IMR-90 (cell line): ENCODE measurements around the gene ACVR1B. TPM values are rescaled to one million over a fixed set of nuclear protein-coding genes. Genes with fewer than 3 reads are reported as not detected.

Source experiments
- ATAC-seq: fragments of 200-7000 bp; cut with Tn5 transposase; 2 replicates; pipeline ENCODE4 v1.9.1; 2020; ENCODE audit warnings: low read depth, mild to moderate bottlenecking, moderate library complexity
- BruUV-seq: library from RNA; stranded (reverse); fragments of 400-500 nt; replicated peaks from 2 replicates; lab custom pipeline; 2021; lab: Mats Ljungman, UMichigan
- CTCF ChIA-PET: fragments of 300-600 bp; formaldehyde crosslinking; extraction: SDS; loops from one replicate; lab custom pipeline; 2021; ENCODE audit warnings: antibody characterized with exemption; lab: Yijun Ruan, JAX
- POLR2A ChIA-PET: fragments of 300-600 bp; sonication (Branson Sonifier 250); formaldehyde crosslinking; loops from one replicate; lab custom pipeline; 2022; ENCODE audit warnings: antibody characterized with exemption; ENCODE audit not compliant: unreplicated experiment; lab: Charles Lee
- DNase-seq: peaks from one replicate; pipeline ENCODE4 v3.0.0; 2013
- H2AFZ ChIP-seq: replicated peaks from 2 replicates; pipeline ENCODE3; 2013; ENCODE audit warnings: low read length, mild to moderate bottlenecking; ENCODE audit not compliant: poor library complexity
- H2AK5ac ChIP-seq: 2 replicates; pipeline ENCODE4 v1.6.1; 2013; ENCODE audit warnings: low read depth, low read length, inconsistent platforms
- H2AK9ac ChIP-seq: replicated peaks from 2 replicates; pipeline ENCODE3; 2013; ENCODE audit warnings: mild to moderate bottlenecking, low read depth, low read length, moderate library complexity; ENCODE audit not compliant: poor library complexity
- H2BK120ac ChIP-seq: 2 replicates; pipeline ENCODE4 v1.6.1; 2013; ENCODE audit warnings: low read depth, low read length, inconsistent platforms
- H2BK15ac ChIP-seq: 3 replicates; pipeline ENCODE4 v1.6.1; 2013; ENCODE audit warnings: low read depth, low read length, inconsistent platforms
- H2BK20ac ChIP-seq: 2 replicates; pipeline ENCODE4 v1.6.1; 2013; ENCODE audit warnings: low read depth, mild to moderate bottlenecking, inconsistent platforms, low read length, moderate library complexity
- H2BK5ac ChIP-seq: 2 replicates; pipeline ENCODE4 v1.6.1; 2013; ENCODE audit warnings: mild to moderate bottlenecking, low read depth, low read length, inconsistent platforms; ENCODE audit not compliant: poor library complexity, severe bottlenecking
- H3K14ac ChIP-seq: replicated peaks from 2 replicates; pipeline ENCODE4 v1.6.1; 2013; ENCODE audit warnings: low read depth, low read length, inconsistent platforms
- H3K18ac ChIP-seq: 2 replicates; pipeline ENCODE4 v1.6.1; 2013; ENCODE audit warnings: low read depth, low read length, control low read depth
- H3K23ac ChIP-seq: 2 replicates; pipeline ENCODE4 v1.6.1; 2013; ENCODE audit warnings: low read depth, low read length, inconsistent platforms
- H3K27ac ChIP-seq: 2 replicates; pipeline ENCODE4 v1.5.1; 2013; ENCODE audit warnings: mild to moderate bottlenecking, control low read depth, low read length; ENCODE audit not compliant: insufficient read depth
- H3K27me3 ChIP-seq: 2 replicates; pipeline ENCODE4 v1.6.1; 2013; ENCODE audit warnings: low read length; ENCODE audit not compliant: control insufficient read depth, insufficient read depth
- H3K36me3 ChIP-seq: 2 replicates; pipeline ENCODE4 v1.6.1; 2013; ENCODE audit warnings: low read length, mixed read lengths; ENCODE audit not compliant: control insufficient read depth, insufficient read depth
- H3K4ac ChIP-seq: 2 replicates; pipeline ENCODE4 v1.6.1; 2013; ENCODE audit warnings: low read depth, low read length, inconsistent platforms
- H3K4me1 ChIP-seq: 2 replicates; pipeline ENCODE4 v1.6.1; 2013; ENCODE audit warnings: low read length, mixed read lengths; ENCODE audit not compliant: control insufficient read depth, insufficient read depth
- H3K4me2 ChIP-seq: 2 replicates; pipeline ENCODE4 v1.6.1; 2013; ENCODE audit warnings: low read depth, mild to moderate bottlenecking, control low read depth, low read length, moderate library complexity
- H3K4me3 ChIP-seq: 2 replicates; pipeline ENCODE4 v1.5.1; 2013; ENCODE audit warnings: low read depth, mild to moderate bottlenecking, control low read depth, low read length, moderate library complexity; ENCODE audit not compliant: insufficient read depth
- H3K56ac ChIP-seq: 2 replicates; pipeline ENCODE4 v1.6.1; 2013; ENCODE audit warnings: low read length, inconsistent platforms; ENCODE audit not compliant: insufficient read depth; ENCODE audit errors: extremely low read depth
- H3K79me1 ChIP-seq, 2 experiments: 2 replicates each; pipeline ENCODE4 v1.6.1; 2013; ENCODE audit warnings: low read length in 2 of 2, inconsistent platforms in 1 of 2, low read depth in 1 of 2
- H3K9ac ChIP-seq: 2 replicates; pipeline ENCODE4 v1.6.1; 2013; ENCODE audit warnings: low read depth, low read length, control low read depth
- H3K9me1 ChIP-seq: 2 replicates; pipeline ENCODE4 v1.6.1; 2013; ENCODE audit warnings: low read length, inconsistent platforms; ENCODE audit not compliant: insufficient read depth
- H3K9me3 ChIP-seq: 2 replicates; pipeline ENCODE4 v1.6.1; 2013; ENCODE audit warnings: low read length; ENCODE audit not compliant: control insufficient read depth, insufficient read depth
- H4K20me1 ChIP-seq: 2 replicates; pipeline ENCODE4 v1.6.1; 2013; ENCODE audit warnings: low read length, inconsistent platforms; ENCODE audit not compliant: insufficient read depth
- H4K5ac ChIP-seq: 2 replicates; pipeline ENCODE4 v1.6.1; 2013; ENCODE audit warnings: mild to moderate bottlenecking, low read depth, low read length, control low read depth
- H4K8ac ChIP-seq, 2 experiments: 2 replicates each; pipeline ENCODE4 v1.6.1; 2013; ENCODE audit warnings: low read depth in 2 of 2, low read length in 2 of 2, control low read depth in 1 of 2, inconsistent platforms in 1 of 2
- H4K91ac ChIP-seq: 2 replicates; pipeline ENCODE4 v1.6.1; 2013; ENCODE audit warnings: low read depth, low read length, inconsistent platforms; ENCODE audit not compliant: insufficient read depth
- CEBPB ChIP-seq: IDR thresholded peaks from 2 replicates; pipeline ENCODE4 v1.6.1; 2012; ENCODE audit warnings: low read depth, low read length, improper control_type of control experiment
- ELK1 ChIP-seq: fragments of 150-350 bp; IDR thresholded peaks from 2 replicates; pipeline ENCODE4 v1.6.1; 2016; ENCODE audit warnings: low read depth, mild to moderate bottlenecking, low read length, moderate library complexity, borderline replicate concordance
- POLR2A ChIP-seq: IDR thresholded peaks from 2 replicates; pipeline ENCODE4 v1.6.1; 2012; ENCODE audit warnings: mild to moderate bottlenecking, low read depth, low read length
- RAD21 ChIP-seq: IDR thresholded peaks from 2 replicates; pipeline ENCODE4 v1.6.1; 2012; ENCODE audit warnings: low read length, improper control_type of control experiment
- RCOR1 ChIP-seq: IDR thresholded peaks from 2 replicates; pipeline ENCODE4 v1.6.1; 2012; ENCODE audit warnings: mild to moderate bottlenecking, low read length, improper control_type of control experiment; ENCODE audit not compliant: insufficient replicate concordance
- WGBS, 2 experiments: methylation state at CpG; one replicate each; pipeline versions ENCODE4 v1.1.5 to v1.1.7; 2013; ENCODE audit warnings: missing lambda C conversion rate in 2 of 2; ENCODE audit not compliant: insufficient read length in 1 of 2; ENCODE audit errors: extremely low coverage in 2 of 2; 5-methylcytosine and 5-hydroxymethylcytosine counted together
- dilution Hi-C: fragments of 300-500 bp; cut with HindIII; formaldehyde crosslinking; loops from one replicate; pipeline ENCODE4 v1.14.3; 2018; ENCODE audit warnings: low sequenced_read_pairs; ENCODE audit not compliant: unreplicated experiment
- in situ Hi-C: fragments of 300-500 bp; cut with MboI; formaldehyde crosslinking; loops from 3 replicates; pipeline ENCODE4 v1.14.3; 2019; ENCODE audit warnings: low sequenced_read_pairs, inconsistent platforms, mixed read lengths
- intact Hi-C: fragments of 100-400 bp; cut with micrococcal nuclease; formaldehyde crosslinking; loops from 2 replicates; pipeline ENCODE4 v1.10.0; 2022
- polyA plus RNA-seq, 3 experiments: library from polyadenylated mRNA; depleted of rRNA; stranded (reverse); fragments of >200 nt; gene quantifications; 2 replicates each; pipeline ENCODE4 v1.2.3, GENCODE V29; 2012; ENCODE audit warnings: low replicate concordance in 1 of 3
- total RNA-seq: library from RNA; depleted of rRNA; stranded (reverse); fragments of >200 nt; gene quantifications from 2 replicates; pipeline ENCODE4 v1.2.3, GENCODE V29; 2012

Gene ACVR1B
- total and polyA plus RNA-seq, 2 of the 4 experiments (the other 2 are of a cell fraction), result 5.7 to 13.6 TPM

DNA sequence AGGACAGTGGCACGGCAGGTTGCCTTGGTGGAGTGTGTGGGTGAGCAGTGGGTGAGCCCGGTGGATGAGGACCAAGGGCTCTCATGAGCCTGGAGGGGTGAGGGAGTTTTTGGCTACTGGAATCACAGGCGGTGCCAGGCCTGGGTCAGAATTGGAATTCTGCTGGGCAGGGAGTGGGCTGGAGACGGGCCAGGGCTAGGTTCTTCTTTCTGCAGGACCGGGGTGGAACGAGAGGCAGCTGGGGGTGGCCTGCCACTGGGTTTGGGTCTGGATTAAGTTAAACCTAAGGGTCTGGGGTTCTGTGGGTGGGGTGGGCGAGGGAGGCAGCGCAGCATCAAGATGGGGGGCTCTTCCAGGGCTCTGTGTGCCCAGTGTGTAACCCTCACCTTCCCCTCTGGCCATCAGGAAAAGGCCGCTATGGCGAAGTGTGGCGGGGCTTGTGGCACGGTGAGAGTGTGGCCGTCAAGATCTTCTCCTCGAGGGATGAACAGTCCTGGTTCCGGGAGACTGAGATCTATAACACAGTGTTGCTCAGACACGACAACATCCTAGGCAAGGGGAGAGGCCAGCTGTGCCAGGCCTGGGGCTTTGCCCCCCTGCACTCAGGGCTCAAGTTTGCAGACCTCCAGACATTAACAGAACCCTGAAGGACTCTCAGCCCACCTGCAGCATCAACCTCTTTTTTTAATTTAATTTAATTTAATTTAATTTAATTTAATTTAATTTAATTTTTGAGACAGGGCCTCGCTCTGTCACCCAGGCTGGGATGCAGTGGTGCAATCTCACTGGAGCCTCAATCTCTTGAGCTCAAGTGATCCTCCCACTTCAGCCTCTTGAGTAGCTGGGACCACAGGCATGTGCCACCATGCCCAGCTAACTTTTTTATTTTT lies 37.2 kb upstream of the ACVR1B start (continued):
- TF ChIP-seq ELK1 (no peak), RAD21 (no peak)

DNA sequence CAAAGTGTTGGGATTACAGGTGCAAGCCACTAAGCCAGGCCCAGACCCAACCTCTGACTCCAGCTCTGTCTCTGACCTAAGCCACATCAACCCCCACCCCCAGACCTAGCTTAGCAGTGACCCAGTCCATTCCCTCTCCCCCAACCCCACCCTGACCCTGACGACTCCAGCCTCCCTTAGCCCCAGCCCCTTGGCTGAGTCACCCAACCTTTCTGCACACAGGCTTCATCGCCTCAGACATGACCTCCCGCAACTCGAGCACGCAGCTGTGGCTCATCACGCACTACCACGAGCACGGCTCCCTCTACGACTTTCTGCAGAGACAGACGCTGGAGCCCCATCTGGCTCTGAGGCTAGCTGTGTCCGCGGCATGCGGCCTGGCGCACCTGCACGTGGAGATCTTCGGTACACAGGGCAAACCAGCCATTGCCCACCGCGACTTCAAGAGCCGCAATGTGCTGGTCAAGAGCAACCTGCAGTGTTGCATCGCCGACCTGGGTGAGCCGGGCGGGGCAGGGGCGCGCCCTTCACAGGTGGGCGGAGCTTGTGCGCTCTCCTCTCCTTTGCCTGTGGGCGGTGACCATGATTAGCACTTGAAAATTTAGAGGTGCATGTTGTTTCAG lies 36.4 kb upstream of the ACVR1B start:
- Histone ChIP-seq H3K23ac (no peak overlapping the region), H3K9me3 (no peaks in the 10 kb centered on the region), H2AK9ac (no peak overlapping the region), H2AFZ (no peak overlapping the region), H3K14ac (no peak overlapping the region), H3K27ac (no peak overlapping the region), H2BK15ac (no peak overlapping the region), H3K4me2 (no peak overlapping the region), H4K5ac (no peak overlapping the region), H3K4me1 (peaks cover 38% of the 10 kb centered on the region), H3K27me3 (no peaks in the 10 kb centered on the region), H3K56ac (no peak overlapping the region), H2BK20ac (no peak overlapping the region), H3K9me1 (peaks cover 33% of the 10 kb centered on the region), H2AK5ac (no peak overlapping the region), H4K20me1 (no peaks in the 10 kb centered on the region), H2BK5ac (no peak overlapping the region), H2BK120ac (no peak overlapping the region), H3K18ac (no peak overlapping the region), H3K79me1 (peaks cover 0 to 23% of the 10 kb centered on the region in 2 experiments; a peak in 2 of 4 replicates), H3K36me3 (peaks cover 8% of the 10 kb centered on the region; the same call in 1 of the 2 replicates), H4K91ac (no peak overlapping the region), H3K9ac (no peak overlapping the region), H3K4me3 (no peak overlapping the region), H3K4ac (no peak overlapping the region), H4K8ac (no peak overlapping the region)
- no peak for DNase-seq
- WGBS, 2 experiments, result 87% methylated on average over 19 of the region's 28 CpGs; no CpG with 5 or more reads in 1 of the 2 experiments
- TF ChIP-seq ELK1 (no peak), RCOR1 (no peak), POLR2A (no peak), CEBPB (no peak)
- dilution Hi-C loops, result no loop called here
- ATAC-seq, result no peak
- intact Hi-C loops, result no loop called here
- ChIA-PET CTCF (no interaction called here), POLR2A (no interaction called here)
- BruUV-seq, result no TSS peak
- in situ Hi-C loops, result no loop called here
